ENCODE data around the gene CYP4F2.
"Not testable (repeated sequence)": the region's sequence is repeated elsewhere in the genome, so short reads cannot be mapped to it uniquely, and the experiment has no call there.

CYP4F2 gene, protein sequence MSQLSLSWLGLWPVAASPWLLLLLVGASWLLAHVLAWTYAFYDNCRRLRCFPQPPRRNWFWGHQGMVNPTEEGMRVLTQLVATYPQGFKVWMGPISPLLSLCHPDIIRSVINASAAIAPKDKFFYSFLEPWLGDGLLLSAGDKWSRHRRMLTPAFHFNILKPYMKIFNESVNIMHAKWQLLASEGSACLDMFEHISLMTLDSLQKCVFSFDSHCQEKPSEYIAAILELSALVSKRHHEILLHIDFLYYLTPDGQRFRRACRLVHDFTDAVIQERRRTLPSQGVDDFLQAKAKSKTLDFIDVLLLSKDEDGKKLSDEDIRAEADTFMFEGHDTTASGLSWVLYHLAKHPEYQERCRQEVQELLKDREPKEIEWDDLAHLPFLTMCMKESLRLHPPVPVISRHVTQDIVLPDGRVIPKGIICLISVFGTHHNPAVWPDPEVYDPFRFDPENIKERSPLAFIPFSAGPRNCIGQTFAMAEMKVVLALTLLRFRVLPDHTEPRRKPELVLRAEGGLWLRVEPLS

DNA sequence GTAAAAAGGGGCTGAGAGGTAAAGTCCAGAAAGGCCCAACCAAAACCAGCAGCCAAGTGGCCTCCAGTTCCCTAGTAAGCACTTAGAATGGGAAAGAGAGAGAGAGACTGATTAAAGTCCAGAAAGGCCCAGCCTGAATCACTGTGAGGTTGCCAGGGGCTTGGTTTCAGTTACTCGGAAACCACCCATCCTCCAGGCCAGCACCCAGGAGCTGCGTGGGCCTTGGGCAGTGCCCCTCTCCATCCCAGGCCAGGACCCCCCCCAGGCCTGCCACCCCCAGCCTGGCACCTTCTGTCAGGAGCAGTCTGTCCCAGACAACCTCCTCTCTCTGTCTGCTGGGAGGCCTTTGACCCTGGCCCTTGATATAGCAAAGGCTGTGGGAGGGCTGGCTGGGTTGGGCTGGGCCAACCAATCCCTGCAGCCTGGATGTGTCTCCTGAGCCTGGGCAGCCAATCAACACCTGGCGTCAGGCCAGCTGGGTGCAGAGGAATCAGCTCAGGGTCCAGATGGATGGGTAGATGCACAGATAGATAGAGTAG lies at the start of gene CYP4F2:
TSS of gene CYP4F2 (minus strand) at position 337 of the 539 bp plus-strand sequence. CDS start 463 bp downstream, outside the sequence.
- DNase-seq (ENCODE audit: extremely low read depth in 1 of 2, low read depth in 1 of 2), result no peak

DNA sequence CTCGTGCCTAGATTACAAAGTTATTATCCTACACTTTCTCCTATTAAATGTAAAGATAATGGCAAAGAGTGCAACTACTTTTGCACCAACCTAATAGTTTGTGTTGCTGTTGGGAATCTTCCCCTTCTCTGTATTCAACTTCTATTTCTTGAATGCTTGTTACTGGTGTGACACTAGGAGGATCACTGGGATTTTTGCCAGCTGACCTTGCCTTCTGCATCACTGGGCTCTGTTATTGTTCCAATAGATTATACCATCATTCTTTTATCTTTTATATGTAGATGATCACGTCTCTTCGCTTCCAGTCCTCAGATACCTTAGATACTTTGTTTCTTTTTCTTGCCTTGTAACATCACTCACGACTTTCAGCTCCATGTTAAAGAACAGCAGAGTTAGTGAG lies 47.4 kb upstream of the CYP4F2 start:
- DNase-seq (ENCODE audit: extremely low read depth in 1 of 2, low read depth in 1 of 2), result no peak

DNA sequence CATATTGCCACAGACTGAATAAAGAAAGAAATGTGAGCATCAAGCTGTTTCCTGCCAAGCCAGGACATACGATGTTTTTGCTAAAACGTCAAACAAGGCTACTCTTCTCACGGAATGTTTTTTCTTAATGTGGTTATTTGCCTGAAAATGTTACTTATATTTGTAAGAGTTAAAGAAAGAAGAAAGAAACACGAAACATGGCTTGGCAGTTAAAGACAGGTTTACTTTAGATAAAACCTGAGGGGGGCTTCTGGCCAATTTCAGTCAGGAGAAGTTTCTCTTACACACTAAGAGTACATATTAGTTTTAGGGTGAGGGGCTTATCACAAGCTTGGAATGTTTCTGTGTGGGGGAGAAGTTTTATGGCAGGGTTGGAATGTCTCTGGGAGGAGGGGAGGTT lies 46.5 kb upstream of the CYP4F2 start:
- no peak for DNase-seq (ENCODE audit: extremely low read depth in 1 of 2, low read depth in 1 of 2)

DNA sequence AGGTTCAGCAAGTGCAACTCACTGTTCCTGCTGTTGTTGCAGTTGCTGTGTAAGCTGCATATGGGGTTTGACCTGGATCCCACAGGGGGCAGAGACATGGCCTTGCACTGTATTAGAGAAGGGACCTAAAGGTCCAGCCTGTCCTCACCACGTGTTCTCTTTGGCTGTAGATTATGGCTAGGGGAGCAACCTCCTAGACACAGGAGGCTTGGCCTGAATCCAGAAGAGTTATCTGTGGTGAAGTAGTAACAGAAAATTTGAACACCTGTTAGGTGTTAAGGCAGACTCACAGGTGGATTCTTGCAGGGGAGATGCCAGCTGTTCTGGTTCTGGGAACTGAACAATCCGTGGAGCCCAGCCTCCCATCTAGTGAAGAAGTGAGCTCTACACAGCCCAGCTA lies 39.9 kb upstream of the CYP4F2 start:
- DNase-seq (ENCODE audit: extremely low read depth in 1 of 2, low read depth in 1 of 2), result no peak

DNA sequence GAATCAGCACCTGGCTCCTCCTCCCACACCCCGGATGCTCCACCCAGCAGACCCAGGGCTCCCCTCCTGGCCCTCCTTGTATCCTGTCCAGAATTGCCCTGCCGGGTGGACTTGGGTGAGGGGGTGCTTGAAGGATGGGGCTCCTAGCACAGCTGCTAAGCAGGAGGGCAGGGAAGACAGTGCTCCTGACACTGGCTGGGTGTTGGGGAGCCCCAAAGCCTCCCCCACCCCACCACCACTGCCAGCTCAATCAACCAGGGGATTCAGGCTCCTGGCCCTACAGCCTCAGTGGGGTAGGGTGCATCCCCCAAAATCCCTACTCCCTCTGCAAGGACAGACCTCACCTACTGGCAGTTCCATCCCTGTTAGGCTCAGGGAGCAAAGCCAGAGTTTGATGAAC lies 39.1 kb upstream of the CYP4F2 start:
- DNase-seq (ENCODE audit: extremely low read depth in 1 of 2, low read depth in 1 of 2), result no peak

DNA sequence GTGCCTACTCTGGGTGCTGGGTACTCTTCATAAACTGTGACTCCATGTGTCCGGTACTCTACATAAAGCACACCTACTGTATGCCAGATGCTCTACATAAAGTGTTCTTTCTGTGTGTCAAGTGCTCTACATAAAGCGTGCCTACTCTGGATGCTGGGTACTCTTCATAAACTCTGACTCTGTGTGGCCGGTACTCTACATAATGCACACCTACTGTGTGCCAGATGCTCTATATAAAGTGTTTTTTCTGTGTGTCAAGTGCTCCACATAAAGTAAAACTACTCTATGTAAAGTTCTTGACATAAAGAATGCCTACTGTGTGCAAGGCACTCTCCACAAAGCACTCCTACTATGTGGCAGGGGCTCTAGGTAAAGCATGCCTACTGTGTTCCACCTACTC lies 38.3 kb upstream of the CYP4F2 start:
- DNase-seq (ENCODE audit: extremely low read depth in 1 of 2, low read depth in 1 of 2), result no peak

DNA sequence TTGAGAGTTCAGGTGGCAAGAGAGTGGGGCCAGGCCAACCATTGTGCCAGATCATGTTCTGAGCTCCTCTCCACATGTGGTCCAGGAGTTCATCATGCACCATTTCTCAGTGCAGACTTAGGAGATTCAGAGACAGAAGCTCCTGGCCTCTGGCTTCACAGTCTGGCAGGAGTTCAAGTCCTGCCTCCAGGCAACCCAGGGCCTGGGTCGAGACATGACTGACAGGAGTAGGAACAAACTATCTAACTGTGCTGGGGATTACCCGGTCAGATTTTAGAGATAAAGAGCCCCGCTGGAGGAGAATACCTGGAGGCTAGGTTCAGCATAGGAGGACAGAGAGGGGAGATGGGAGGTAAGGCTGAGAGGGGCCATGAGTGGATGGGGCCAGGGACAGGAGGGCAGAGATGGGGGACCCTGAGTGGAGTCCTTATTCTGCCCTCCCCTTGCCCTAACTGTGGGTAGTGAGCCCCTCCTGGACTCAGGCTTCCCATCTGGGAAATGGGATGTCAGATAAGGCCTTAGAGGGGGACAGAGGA lies 37.4 kb upstream of the CYP4F2 start:
- DNase-seq (ENCODE audit: extremely low read depth in 1 of 2, low read depth in 1 of 2), result no peak

DNA sequence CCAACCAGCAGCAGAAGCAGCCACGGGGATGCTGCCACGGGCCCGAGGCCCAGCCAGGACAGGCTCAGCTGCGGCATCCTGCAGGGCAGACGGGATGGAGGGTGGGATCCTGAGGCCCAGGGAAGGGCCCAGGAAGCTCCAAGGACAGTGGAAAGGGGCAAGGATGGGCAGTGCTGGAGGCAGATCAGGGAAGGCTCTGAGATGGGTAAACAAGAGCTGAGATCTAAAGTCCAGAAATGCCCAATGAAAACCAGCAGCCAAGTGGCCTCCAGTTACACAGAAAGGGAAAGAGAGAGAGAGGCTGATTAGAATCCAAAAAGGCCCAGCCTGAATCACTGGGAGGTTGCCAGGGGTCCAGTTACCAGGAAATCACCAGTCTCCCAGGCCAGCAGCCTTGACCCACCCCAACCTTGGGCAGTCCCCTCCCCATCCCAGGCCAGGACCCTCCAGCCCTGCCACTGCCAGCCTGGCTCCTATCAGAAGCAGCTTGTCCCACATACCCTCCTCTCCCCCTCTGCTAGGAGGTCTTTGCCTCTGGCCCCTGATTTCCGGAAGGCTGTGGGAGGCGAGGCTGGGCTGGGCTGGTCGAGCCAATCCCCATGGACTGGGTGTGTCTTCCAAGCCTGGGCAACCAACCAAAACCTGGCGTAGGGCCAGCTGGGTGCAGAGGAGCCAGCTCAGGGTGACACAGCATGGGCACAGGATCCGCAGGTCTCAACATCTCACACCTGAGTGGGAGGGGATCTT lies 36.6 kb upstream of the CYP4F2 start, which contains the start of gene CYP4F11:
TSS of gene CYP4F11 (minus strand) at position 198 of the 747 bp plus-strand sequence. CDS start at position 77, 121 bp downstream.
- DNase-seq (ENCODE audit: extremely low read depth in 1 of 2, low read depth in 1 of 2), result no peak

DNA sequence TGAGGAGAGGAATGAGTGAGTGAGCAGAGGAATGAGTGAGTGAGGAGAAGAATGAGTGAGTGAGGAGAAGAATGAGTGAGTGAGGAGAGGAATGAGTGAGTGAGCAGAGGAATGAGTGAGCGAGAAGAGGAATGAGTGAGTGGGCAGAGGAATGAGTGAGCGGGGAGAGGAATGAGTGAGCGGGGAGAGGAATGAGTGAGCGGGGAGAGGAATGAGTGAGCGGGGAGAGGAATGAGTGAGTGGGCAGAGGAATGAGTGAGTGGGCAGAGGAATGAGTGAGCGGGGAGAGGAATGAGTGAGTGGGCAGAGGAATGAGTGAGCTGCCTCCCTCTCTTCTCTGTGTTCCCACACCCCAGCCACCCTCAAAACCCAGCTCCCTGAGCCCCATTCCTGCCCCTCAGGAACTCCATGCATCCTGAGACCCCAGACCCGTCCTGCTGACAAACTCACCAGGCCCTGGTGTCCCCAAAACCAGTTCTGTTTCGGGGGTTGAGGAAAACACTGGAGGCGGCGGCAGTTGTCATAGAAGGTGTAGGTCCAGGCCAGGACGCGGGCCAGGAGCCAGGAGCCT lies 36.0 kb upstream of the CYP4F2 start:
- DNase-seq (ENCODE audit: extremely low read depth in 1 of 2, low read depth in 1 of 2), result not testable (repeated sequence)

DNA sequence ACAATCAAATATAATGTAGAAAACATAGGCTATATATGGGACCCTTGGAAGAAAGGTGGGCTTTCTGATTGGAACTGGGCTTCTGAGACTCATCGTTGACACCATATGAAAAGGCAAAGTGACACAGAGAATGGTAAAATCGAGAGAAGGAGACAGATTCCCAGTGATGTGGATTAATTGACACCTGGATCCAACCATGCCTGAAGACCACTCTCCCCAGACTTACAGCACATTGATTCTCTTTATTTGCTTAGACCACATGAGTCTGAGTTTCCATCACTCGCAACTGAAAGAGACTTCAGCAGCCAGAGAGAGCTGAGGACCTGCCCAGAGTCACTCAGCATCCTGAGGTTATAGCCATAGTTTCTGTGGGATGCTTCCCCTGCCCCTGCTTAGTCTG lies 30.4 kb upstream of the CYP4F2 start:
- DNase-seq (ENCODE audit: extremely low read depth in 1 of 2, low read depth in 1 of 2), result no peak

DNA sequence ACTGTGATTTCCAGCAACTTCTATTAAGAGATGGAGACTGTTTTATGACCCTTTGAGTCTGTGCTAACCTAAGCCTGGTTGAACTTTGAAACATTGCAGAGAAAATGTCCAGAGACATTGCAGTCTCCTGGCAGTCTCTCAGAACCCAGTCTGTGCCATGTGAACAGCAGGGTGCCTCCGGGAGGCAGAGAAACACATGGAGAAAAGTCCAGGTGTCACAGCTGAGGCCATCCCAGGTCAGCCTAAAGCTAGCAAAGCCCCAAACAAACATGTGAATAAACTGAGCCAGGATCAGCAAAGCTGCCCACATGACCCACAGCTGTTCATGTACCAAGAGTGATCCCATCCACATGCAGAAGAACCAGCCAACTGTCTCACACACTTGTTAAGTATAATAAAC lies 28.6 kb upstream of the CYP4F2 start:
- no peak for DNase-seq (ENCODE audit: extremely low read depth in 1 of 2, low read depth in 1 of 2)

DNA sequence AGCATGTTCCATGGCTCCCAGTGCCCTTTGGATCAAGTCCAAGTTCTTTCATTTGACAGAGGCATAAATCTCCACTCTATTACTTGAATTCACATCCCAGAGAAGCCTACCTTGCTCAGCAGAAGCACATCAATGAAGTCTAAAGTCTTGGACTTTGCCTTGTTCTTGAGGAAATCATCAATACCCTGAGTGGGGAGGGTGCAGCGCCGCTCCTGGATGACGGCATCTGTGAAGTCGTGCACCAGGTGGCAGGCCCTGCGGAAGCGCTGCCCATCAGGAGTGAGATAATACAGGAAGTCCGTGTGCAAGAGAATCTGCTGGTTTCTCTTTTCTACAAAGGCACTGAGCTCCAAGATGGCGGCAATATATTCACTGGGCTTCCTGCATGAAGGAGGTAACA lies 25.8 kb upstream of the CYP4F2 start:
- no peak for DNase-seq (ENCODE audit: extremely low read depth in 1 of 2, low read depth in 1 of 2)

DNA sequence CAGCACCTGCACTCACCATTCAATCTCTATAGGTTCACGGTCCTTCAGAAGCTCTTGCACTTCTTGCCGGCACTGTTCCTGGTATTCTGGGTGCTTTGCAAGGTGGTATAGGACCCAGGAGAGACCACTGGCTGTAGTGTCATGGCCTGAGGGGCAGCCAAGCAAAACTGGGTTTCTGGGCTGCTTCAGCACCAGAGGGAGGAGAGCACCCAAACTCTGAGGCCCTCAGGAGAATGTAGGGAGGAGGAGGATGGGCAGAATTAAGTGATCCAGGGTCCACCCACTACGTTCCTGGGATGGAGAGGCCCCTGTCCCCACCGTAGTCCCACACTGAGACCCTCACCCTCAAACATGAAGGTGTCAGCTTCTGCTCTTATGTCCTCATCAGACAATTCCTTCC lies 24.1 kb upstream of the CYP4F2 start:
- no peak for DNase-seq (ENCODE audit: extremely low read depth in 1 of 2, low read depth in 1 of 2)

DNA sequence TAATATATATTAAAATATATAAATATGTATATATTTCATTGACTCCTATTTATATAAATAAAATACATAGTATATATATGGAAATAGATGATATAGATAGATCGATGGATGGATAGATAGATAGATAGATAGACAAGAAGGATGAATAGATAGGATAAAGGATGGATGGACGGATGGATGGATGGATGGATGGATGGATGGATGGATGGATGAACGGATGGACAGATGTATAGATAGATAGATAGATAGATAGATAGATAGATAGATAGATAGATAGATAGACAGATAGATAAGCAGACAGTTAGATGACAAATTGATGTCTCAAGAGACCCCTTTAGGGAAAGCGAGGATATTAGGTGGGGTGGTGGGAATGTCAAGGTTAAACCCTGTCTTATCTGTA lies 21.4 kb upstream of the CYP4F2 start:
- DNase-seq (ENCODE audit: extremely low read depth in 1 of 2, low read depth in 1 of 2), result no peak

DNA sequence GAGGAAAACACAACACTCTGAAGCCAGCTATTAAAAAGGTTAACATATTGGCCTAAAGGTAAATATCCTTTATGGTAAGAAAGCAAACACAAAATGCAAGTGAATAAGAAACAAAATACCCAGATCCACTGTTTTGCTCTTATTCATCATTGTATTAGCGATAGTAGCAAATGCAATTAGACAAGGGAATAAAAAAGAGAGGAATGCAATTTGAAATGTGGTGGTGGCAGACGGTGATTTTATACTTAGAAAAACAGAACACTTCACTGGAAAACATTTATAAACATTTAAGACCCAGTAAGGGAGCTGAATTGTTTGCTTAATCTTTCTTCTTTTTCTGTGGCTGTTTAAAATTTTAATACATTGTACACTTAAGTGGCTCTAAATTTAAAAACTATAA lies 17.2 kb upstream of the CYP4F2 start:
- no peak for DNase-seq (ENCODE audit: extremely low read depth in 1 of 2, low read depth in 1 of 2)

DNA sequence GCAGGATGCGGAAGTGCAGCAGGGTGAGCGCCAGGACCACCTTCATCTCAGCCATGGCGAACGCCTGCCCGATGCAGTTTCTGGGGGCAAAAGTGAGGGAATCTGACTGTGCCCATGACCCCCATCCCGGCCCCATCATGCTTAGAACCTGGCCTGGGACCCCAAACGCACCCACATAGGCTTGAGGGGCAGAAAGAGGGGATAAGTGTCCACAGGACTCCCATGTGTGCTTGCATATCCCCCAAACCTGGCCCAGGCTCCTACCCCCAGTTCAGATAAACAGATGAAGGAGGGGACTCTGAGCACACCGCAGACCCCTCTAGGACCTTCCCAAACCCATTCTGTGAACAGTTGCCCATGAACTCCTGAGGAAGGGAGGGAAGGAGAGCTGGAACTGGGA lies 16.0 kb upstream of the CYP4F2 start:
- no peak for DNase-seq (ENCODE audit: extremely low read depth in 1 of 2, low read depth in 1 of 2)

DNA sequence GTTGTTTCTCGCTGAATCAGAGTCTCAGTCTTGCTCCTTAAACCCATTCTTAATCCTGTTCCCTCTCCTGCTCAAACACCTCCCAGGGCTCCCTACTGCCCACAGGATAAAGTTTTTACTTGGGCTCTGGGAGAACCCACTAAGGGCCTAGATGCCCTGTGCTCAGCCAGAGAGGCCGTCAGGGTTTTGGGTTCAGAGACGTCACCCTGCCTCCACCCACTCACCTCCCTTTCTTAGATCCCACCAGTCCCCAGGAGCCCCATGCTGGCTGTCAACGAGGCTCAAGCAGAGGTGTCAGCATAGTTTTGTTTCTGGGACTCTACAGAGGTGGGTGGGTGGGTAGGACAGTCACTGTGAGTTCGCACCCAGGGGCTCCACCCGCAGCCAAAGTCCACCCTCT lies 15.5 kb upstream of the CYP4F2 start:
- DNase-seq (ENCODE audit: extremely low read depth in 1 of 2, low read depth in 1 of 2), result no peak

DNA sequence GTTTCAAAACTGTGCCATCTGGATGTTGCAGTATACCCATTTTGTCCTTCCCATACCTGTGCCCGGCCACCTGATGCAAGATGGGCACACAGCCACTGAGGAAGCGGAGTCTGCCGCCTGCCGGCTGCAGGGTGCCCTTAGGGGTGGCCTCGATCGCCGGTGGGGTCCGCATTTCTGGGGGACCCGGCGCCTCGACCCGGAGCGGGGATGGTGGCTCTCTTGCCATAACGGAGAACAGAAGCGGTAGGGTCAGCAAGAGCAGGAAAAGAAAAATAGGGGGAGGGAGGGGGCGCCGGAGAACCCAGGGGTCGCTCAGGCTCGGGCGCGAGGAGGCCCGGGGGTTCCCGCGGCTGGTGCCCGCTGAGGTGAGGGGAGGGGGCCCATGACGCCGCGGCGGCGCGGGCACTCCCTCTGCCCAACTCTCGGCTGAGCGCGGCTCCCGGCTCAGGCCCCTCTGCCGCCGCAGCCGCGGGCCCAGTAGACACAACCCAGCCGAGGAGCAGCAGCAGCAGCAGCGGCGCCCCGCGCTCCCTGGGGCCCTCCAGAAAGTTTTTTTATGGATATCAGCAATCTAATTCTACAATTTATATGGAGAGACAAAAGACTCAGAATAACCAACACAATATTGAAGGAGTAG lies 13.8 kb upstream of the CYP4F2 start:
- no peak for DNase-seq (ENCODE audit: extremely low read depth in 1 of 2, low read depth in 1 of 2)

DNA sequence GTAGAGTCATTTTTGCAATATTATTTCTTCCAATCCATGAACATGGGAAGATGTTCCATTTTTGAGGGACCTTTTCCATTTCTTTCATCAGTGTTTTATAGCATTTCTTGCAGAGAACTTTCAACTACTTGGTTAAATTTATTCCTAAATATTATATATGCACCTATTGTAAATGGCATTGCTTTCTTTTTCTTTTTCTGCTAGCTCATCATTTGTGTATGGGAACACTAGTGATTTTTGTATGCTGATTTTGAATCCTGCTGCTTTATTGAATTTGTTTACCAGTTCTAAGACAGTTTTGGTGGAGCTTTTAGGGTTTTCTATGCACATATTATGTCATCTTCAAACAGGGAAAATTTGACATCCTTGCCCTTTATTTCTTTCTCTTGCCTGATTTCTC lies 7.2 kb upstream of the CYP4F2 start:
- no peak for DNase-seq (ENCODE audit: extremely low read depth in 1 of 2, low read depth in 1 of 2)

DNA sequence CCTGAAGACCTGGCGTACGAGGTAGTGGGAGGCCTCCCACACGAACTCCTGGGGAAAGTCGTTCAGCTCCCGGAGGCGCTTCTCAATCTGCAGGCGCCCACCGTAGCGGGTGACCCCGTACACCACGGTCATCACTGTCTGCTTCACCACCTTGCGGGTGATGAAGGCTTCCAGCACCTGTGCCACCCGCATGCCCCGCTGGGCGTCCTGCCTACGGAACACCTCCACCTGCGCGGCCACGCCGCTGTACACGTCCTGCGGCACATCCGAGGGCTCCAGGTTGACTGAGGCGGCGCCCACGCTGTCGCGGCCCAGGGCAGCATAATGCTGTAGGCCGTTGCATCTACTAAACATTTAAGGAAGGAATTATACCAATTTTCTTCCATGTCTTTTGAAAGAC lies 5.0 kb upstream of the CYP4F2 start:
- DNase-seq (ENCODE audit: extremely low read depth in 1 of 2, low read depth in 1 of 2), result not testable (repeated sequence)

DNA sequence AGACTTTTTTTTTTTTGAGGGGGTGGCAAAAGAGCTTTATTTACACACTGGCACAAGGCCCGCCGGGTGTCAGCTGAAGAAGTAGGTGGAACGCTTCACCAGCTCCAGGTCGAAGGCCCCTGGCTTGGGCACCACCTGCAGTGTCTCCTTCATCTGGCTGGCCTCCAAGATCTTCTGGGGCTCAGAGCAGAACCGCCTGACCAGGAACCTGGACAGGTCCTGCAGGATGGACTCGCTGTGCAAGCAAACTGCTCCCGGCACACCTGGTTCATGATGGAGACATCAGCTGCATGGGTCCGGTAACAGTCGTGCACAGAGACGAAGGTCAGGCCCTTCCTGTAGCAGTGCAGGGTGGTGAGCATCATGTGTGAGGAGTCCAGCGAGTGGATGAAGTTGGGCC lies 4.4 kb upstream of the CYP4F2 start:
- no peak for DNase-seq (ENCODE audit: extremely low read depth in 1 of 2, low read depth in 1 of 2)

Measured in activated CD8-positive, alpha-beta memory T cell treated with anti-CD3 and anti-CD28 coated beads for 1 hour (primary cell).